HepG2 (cell line): ENCODE results near the gene SERPINF2. TPM values are rescaled to one million over a fixed set of nuclear protein-coding genes. Genes with fewer than 3 reads are reported as not detected.

Source experiments
- AHDC1 ChIP-seq: sonication (generic); formaldehyde crosslinking; IDR thresholded peaks from 2 replicates; pipeline ENCODE4 v1.5.1; 2020; ENCODE audit warnings: mild to moderate bottlenecking, missing genetic modification reagents, borderline replicate concordance
- CHCHD3 ChIP-seq: sonication (generic); formaldehyde crosslinking; IDR thresholded peaks from 2 replicates; pipeline ENCODE4 v1.8.0; 2022; ENCODE audit warnings: mild to moderate bottlenecking, missing genetic modification reagents, moderate library complexity
- CREB1 ChIP-seq, 2 experiments: fragments of 450-650 bp in 1 of 2; IDR thresholded peaks; 2 replicates each; pipeline ENCODE4 v1.6.1; 2016 to 2017; ENCODE audit warnings: control low read depth in 1 of 2, mild to moderate bottlenecking in 1 of 2, missing compliant biosample characterization in 1 of 2, missing genetic modification characterization in 1 of 2
- GMEB1 ChIP-seq: sonication (generic); formaldehyde crosslinking; IDR thresholded peaks from 2 replicates; pipeline ENCODE4 v1.5.1; 2020; ENCODE audit warnings: missing genetic modification reagents, mild to moderate bottlenecking, borderline replicate concordance
- HOXD1 ChIP-seq: sonication (generic); formaldehyde crosslinking; IDR thresholded peaks from 2 replicates; pipeline ENCODE4 v1.5.0; 2020; ENCODE audit warnings: missing genetic modification reagents
- KLF15 ChIP-seq: sonication (generic); formaldehyde crosslinking; IDR thresholded peaks from 2 replicates; pipeline ENCODE4 v1.8.1; 2023; ENCODE audit warnings: borderline replicate concordance, mild to moderate bottlenecking, inconsistent platforms, missing genetic modification reagents, mixed read lengths
- MLXIP ChIP-seq: sonication (generic); formaldehyde crosslinking; IDR thresholded peaks from 2 replicates; pipeline ENCODE4 v1.9.0; 2021; ENCODE audit warnings: missing genetic modification reagents, borderline replicate concordance
- MTF1 ChIP-seq: sonication (generic); formaldehyde crosslinking; IDR thresholded peaks from 2 replicates; pipeline ENCODE4 v1.5.0; 2020; ENCODE audit warnings: missing genetic modification reagents
- MYNN ChIP-seq: sonication (generic); formaldehyde crosslinking; IDR thresholded peaks from 2 replicates; pipeline ENCODE4 v1.4.0; 2020; ENCODE audit warnings: mild to moderate bottlenecking, low read depth, missing genetic modification reagents
- NFIB ChIP-seq: sonication (generic); formaldehyde crosslinking; IDR thresholded peaks from 2 replicates; pipeline ENCODE4 v1.9.0; 2021; ENCODE audit warnings: missing genetic modification reagents, mild to moderate bottlenecking, borderline replicate concordance
- NPAS2 ChIP-seq: sonication (generic); formaldehyde crosslinking; IDR thresholded peaks from 2 replicates; pipeline ENCODE4 v1.8.0; 2022; ENCODE audit warnings: mild to moderate bottlenecking, missing genetic modification reagents, borderline replicate concordance
- PHF8 ChIP-seq: sonication (generic); formaldehyde crosslinking; IDR thresholded peaks from 2 replicates; pipeline ENCODE4 v1.5.0; 2020; ENCODE audit warnings: missing genetic modification reagents
- POLR2AphosphoS5 ChIP-seq: IDR thresholded peaks from 2 replicates; pipeline ENCODE4 v1.6.1; 2012; ENCODE audit warnings: low read depth, low read length
- PTBP1 ChIP-seq: fragments of 200-400 bp; formaldehyde crosslinking; IDR thresholded peaks from 2 replicates; pipeline ENCODE4 v1.6.1; 2018; ENCODE audit warnings: low read length, low read depth; ENCODE audit not compliant: poor library complexity, severe bottlenecking
- SETDB1 ChIP-seq: sonication (generic); formaldehyde crosslinking; IDR thresholded peaks from 2 replicates; pipeline ENCODE4 v1.5.1; 2020; ENCODE audit warnings: missing genetic modification reagents, mild to moderate bottlenecking, borderline replicate concordance
- SMARCE1 ChIP-seq: fragments of 450-650 bp; IDR thresholded peaks from 2 replicates; pipeline ENCODE4 v1.6.1; 2017; ENCODE audit warnings: borderline replicate concordance
- SNAPC2 ChIP-seq: sonication (generic); formaldehyde crosslinking; IDR thresholded peaks from 2 replicates; pipeline ENCODE4 v1.8.1; 2022; ENCODE audit warnings: mild to moderate bottlenecking, missing genetic modification reagents
- TAF1 ChIP-seq: sonication (generic); formaldehyde crosslinking; IDR thresholded peaks from 2 replicates; pipeline ENCODE4 v1.4.0; 2020; ENCODE audit warnings: missing genetic modification reagents
- WIZ ChIP-seq: sonication (generic); formaldehyde crosslinking; IDR thresholded peaks from 2 replicates; pipeline ENCODE4 v1.5.1; 2020; ENCODE audit warnings: mild to moderate bottlenecking, missing genetic modification reagents
- polyA plus RNA-seq, 8 experiments: library from polyadenylated mRNA; depleted of rRNA in 3 of 8; stranded (reverse) in 7 of 8; unstranded in 1 of 8; fragments of >200 nt; fragmentation: Illumina TruSeq in 4 of 8; extraction: Trizol in 4 of 8; gene quantifications; 2 replicates each; pipeline versions ENCODE4 v1.2.1 to v1.2.3, GENCODE V29; 2011 to 2016; ENCODE audit warnings: low read depth in 4 of 8, missing spikeins in 1 of 8, mixed read lengths in 1 of 8; ENCODE audit not compliant: insufficient read depth in 1 of 8
- total RNA-seq, 5 experiments: library from RNA; depleted of rRNA; stranded (reverse); fragments of >200 nt; fragmentation: Illumina TruSeq; extraction: Trizol; gene quantifications; 2 replicates each; pipeline ENCODE4 v1.2.3, GENCODE V29; 2016; ENCODE audit warnings: low read depth in 1 of 5

SERPINF2 gene
- total and polyA plus RNA-seq, 2 of the 13 experiments (the other 11 are each of a cell fraction or from before 2014, with no cell fraction given): 309 to 548 TPM

GRCh38 chr17:1716912-1717695 lies 25.6 kb upstream of the SERPINF2 start (continued):
- TF ChIP-seq MYNN (CRISPR knock-in tag) (no peak), KLF15 (CRISPR knock-in tag) (no peak), CHCHD3 (CRISPR knock-in tag) (no peak), POLR2AphosphoS5 (peak; percentile 65), HOXD1 (CRISPR knock-in tag) (no peak), CREB1 (IDR thresholded peaks at IDR 0.05) (no peak; the same call in 1 of the 2 replicates), CREB1 (CRISPR knock-in tag; IDR thresholded peaks at IDR 0.05) (peak; percentile 56), SETDB1 (CRISPR knock-in tag) (no peak), MLXIP (CRISPR knock-in tag) (no peak), AHDC1 (CRISPR knock-in tag) (no peak), SNAPC2 (CRISPR knock-in tag) (no peak), GMEB1 (no peak), NPAS2 (CRISPR knock-in tag) (no peak), SMARCE1 (no peak), WIZ (no peak), NFIB (CRISPR knock-in tag) (no peak), PTBP1 (no peak), MTF1 (CRISPR knock-in tag) (no peak), TAF1 (CRISPR knock-in tag) (no peak), PHF8 (CRISPR knock-in tag) (peak; percentile 22; the same call in 1 of the 2 replicates)
